Left renal cortex interstitium (tissue), 4 donors: Measurements from ENCODE around the gene PACC1. TPM values are rescaled to one million over a fixed set of nuclear protein-coding genes. Genes with fewer than 3 reads are reported as not detected.
"Not testable (repeated sequence)": the region's sequence is repeated elsewhere in the genome, so short reads cannot be mapped to it uniquely, and the experiment has no call there.

Experiments used
- DNase-seq, 4 donors: peaks; one replicate each; pipeline ENCODE4 v3.0.0-alpha.2; 2013; ENCODE audit warnings: low read depth in 4 of 4, low spot score in 2 of 4, missing footprints in 1 of 4
- polyA plus RNA-seq, 4 donors: library from polyadenylated mRNA; unstranded; fragments of 120-200 nt; gene quantifications; one replicate each; pipeline ENCODE4 v1.2.1, GENCODE V29; 2013; ENCODE audit not compliant: insufficient read length in 4 of 4

Gene PACC1
- polyA plus RNA-seq, 4 donors, result 11.5 to 15.9 (median 13.2) TPM

DNA sequence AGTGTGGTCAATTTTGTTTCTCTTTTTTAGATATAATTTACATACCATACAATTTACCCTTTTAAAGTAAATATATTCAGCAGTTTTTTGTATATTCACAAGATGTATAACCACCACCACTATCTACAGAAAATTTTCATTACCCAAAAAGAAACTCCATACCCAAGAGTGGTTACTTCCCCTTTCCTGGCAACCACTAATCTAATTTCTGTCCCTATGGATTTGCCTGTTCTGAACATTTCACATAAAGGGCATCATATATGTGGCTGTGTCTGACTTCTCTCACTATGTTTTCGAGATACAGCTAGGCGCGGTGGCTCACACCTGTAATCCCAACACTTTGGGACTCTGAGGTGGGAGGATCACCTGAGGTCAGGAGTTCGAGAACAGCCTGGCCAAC is 13.6 kb downstream of the PACC1 start:
- no peak for DNase-seq

DNA sequence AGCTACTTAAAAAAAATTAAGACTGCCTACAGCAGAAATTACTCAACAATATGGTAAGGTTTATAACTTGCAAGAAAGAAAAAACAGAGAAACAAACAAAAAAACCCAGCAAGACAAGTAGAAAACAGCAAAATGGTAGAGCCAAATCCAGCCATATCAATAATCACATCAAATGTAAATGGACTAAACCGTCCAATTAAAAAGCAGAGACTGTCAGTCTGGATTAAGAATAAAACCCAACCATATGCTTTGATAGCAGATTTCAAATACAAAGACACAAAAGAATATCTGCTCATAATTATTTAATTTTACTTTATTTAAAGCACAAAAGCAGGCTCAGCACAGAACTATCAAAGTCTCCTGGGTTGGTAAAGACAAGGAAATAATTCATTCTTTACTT is 17.5 kb downstream of the PACC1 start:
- DNase-seq, result no peak

DNA sequence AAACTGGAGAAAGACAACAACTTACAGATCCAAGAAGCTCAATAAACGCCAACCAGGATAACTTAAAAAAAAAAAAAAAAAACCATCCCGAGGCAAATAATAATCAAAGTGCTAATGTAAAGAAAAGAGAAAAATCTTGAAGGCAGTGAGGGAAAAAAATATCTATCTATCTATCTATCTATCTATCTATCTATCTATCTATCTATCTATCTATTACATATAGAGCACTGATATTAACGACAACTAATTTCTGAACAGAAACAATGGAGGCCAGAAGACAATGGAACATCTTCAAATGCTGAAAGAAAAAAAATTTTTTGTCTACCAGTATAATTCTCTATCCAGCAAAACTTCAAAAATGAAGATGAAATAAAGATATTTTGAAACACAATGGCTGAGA is 18.0 kb downstream of the PACC1 start:
- no peak for DNase-seq

DNA sequence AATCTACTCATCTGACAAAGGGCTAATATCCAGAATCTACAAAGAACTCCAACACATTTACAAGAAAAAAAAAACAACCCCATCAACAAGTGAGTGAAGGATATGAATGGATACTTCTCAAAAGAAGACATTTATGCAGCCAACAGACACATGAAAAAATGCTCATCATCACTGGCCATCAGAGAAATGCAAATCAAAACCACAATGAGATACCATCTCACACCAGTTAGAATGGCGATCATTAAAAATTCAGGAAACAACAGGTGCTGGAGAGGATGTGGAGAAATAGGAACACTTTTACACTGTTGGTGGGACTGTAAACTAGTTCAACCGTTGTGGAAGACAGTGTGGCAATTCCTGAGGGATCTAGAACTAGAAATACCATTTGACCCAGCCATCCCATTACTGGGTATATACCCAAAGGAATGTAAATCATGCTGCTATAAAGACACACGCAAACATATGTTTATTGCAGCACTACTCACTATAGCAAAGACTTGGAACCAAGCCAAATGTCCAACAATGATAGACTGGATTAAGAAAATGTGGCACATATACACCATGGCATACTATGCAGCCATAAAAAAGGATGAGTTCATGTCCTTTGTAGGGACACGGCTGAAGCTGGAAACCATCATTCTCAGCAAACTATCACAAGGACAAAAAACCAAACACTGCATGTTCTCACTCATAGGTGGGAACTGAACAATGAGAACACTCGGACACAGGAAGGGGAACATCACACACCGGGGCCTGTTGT is 18.8 kb downstream of the PACC1 start:
- not testable (repeated sequence) for DNase-seq

DNA sequence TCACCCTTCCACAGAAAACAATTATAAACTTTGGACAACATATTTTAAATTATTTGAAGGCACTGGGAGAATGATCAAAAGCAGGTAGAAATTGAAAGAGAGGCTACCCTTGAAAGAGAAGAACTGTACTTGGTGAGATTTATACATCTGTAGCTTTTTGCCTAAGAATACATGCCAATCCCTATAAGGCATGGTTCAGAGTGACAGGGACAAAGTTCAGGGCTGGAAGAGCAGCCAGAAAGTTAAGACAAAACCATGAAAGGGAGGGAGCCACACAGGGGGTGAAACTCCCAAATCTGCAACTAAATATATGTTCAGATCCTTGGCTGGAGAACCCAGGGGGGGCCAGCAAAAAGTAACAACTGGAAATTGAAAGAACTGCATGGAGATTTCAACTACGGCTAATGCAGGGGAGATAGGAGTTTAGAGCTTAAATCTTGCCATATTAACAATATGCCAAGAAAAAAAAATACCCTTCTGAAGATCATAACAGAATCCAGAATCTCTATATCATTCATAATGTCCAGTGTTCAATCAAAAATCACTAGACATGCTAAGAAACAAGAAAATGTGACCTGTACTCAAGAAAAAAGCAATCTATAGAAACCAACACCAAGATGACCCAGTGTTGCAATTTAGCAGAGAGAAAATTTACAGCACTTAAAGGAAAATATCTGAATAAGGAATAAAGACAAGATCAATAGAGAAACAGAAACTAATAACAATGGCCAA is 25.5 kb downstream of the PACC1 start:
- DNase-seq, result no peak

DNA sequence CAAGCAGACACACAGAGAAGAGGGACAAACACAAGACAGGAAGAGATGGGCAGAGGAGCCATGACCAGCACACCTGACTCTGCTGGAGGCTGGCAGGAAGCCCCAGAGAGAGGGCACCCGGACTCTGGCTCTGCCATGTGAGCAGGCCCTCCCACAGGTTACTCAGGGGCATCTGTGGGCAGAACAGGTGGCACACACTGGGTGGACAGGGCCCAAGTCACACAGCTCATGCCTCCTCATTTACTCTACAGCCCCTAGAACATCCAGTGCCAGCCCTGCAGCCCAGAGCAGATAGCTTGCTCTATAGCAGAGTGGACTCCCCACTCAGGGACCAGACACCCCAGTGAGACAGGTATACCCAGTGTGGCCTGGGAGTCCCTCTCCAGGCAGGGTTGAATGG is 28.7 kb downstream of the PACC1 start:
- no peak for DNase-seq

DNA sequence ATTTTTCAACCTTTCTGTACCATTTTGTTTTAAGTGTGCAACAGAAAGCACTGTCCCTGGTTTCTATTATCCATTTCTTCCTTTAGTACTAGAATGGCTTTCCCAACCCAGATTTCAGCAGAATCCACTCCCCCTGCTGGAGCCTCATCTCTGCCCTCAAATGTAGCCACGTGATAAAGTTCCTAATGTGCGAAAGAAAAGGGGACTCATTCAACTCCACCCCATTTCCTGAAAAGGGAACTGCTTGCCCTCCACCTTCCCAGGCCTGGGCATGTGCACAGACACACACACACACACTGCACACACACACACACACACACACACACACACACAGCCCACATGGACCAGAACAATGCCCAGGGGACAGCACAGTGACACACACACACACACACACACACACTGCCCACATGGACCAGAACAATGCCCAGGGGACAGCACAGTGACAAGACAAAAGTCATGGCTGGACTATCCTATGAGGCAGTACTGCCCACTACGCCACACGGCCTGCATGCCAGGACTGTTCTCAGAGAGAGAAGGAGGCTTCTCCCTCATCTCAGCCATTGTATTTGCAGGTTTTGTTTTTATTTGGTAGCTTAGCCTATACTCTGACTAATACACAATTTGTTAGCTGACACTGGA is 33.2 kb downstream of the PACC1 start:
- no peak for DNase-seq

DNA sequence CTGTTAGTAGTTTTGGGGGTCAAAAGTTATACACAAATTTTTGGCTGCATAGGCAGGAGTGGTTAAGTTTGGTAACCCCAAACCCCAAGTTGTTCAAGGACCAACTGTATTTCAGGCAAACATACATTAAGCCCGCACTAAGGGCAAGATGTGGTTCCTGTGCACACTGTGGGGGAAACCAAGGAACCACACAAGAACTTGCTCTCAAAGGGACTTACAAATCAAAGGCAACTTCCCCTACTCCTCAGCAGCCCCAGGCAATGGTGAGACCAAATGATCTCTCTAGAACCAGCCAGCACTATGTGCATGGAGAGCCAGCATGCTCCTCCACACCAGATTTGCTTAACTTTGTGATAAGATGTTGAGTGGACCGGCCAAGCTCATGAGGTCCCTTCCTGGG is 35.3 kb downstream of the PACC1 start:
- no peak for DNase-seq

DNA sequence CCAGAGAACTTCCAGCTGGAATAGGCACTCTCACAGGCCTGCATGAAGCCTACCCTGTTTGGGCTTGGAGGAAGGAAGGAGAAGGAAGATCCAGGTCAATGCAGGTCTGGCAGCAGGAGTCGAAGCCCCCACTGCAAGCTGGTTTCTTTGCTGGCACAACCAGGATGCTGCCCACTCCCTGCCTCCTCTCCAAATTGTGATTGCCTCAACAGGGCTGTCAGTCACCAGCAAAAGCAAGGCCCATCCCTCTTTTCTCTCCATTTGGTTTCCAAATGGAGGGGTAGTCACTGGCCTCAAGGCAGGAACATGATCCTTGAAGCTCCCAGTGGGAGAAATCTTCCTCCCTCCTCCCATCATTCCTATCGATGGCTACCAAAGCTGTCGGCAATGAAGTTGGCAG is 37.0 kb downstream of the PACC1 start:
- DNase-seq, result no peak

DNA sequence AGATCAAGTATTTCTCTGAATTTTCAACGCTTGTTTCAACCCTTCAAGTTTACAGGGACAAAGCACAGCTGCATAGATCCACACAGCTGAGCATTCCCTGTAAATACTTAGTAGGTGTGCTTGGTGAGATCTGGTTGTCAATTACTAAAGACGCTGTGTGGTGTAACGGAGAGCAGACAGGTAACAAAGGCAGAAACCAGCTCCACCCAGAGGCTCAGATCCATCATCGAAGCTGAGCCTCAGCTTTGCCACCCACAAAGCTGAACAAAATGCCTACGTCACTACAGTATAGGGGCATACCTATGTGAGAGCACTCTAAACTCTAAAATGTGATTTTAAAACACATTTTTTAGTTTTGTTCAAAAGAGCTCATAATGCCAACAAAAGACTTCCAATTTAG is 38.7 kb downstream of the PACC1 start:
- no peak for DNase-seq

DNA sequence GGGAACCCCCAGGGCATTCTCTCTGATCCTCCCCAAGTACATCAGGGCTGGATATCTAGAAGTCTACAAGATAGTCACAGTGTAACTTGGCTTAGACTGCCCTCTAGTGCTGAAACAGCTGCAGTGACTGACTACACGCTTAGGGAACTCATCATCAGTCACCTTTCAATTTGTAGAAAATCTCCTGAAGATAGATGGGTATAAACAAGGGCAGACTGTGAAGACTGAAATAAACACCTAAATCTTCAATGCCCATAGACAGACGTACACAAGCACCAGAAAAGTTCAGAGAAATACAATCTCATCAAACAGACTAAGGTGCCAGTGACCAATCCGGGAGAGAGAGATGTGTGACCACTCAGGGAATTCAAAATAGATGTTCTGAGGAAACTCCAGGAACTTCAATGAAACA is 46.6 kb downstream of the PACC1 start:
- DNase-seq, result peak in 1 of 4 donors; percentile 19

DNA sequence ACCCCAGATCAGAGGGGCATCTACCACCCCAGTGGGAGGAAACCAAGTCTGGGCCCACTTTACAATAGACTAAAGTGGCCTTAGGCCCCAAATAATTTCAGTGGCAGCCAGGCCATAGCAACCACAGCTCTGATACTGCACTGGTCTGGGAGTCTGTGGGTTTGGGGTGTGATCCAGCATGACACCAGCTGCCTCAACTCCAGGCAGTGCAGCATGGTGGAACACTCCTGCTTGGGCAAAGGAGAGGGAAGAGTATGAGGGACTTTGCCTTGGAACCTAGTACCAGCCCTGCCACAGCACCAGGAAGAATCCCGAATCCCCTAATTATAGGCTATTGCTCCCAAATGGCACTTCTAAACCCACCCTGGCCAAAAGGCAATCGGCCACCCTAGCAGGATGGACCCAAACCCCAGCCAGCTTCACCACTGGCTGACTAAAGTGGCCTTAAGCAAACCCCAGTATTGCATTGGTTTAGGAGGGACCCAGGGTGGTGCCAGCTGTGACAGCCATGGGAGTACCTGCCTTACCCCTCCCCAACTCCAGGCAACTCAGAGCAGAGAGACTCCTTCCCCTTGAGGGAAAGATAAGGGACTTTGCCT is 47.1 kb downstream of the PACC1 start:
- DNase-seq, result no peak

DNA sequence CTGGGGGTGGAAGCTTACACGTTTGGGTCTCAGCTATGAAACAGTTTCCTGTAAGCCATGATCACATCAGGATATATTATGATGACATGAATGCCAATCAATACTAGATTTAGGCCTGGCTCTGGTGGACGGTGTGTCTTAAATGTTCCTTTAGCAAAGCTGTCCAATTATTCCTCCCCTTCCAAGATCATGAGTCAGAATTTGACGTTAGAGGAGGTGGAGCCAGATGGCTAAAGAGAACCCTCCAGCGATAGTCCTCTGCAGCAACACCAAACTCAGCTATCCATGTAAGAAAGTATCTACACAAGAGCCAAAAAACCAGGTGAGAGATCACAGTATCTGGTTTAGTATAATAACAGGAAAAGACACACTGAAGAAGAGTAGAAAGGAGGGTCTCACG is 47.8 kb downstream of the PACC1 start:
- no peak for DNase-seq

DNA sequence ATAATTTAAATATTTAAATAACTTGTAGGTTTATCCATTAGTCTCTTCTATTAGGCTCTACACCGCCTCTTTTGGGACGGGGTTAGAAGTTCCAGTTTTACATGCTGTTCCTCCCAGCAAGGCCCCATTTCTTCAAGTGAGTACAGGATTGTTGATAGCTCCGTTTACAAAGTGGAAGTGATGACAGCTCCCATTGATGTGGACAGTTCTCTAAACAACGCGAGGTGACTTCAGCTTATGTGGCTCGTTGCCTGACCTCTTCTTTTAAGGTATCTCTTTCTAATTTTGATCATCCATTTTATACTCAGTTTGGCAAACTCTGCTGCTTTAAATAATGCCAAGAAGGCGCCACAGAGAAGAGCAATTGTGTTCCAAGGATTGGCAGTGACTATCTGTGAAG is 49.7 kb downstream of the PACC1 start:
- DNase-seq, result no peak

DNA sequence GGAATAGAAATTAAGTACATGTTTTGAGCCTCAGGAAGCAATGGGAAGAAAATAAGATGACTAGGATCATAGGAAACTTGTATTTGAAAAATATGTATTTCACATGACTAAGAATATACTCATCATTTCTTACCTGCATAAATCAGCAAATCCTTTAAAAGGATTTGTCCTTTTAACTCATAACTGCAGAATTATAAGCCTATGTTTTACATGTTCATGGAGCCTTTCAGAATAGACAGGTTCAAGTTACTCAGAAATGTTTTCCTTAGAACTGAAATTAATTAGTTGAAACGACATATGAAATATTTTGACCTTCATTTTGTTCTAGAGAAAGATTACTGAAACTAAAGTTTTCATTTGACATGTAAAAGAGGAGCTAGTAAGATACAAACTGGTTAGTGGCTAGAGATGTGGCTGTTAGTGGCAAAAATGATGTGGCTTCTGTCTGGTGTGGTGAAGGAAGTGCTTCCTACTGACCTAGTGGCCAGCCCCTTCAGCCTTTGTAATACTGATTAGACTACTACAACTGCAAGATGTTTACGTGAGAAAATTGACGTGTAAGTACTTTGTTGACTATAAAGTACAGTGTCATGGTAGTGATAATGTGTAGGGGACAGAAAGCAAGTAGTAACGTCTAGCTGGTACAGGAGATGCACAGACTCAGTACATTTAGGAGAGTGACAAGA is 54.7 kb downstream of the PACC1 start:
- DNase-seq, result no peak

DNA sequence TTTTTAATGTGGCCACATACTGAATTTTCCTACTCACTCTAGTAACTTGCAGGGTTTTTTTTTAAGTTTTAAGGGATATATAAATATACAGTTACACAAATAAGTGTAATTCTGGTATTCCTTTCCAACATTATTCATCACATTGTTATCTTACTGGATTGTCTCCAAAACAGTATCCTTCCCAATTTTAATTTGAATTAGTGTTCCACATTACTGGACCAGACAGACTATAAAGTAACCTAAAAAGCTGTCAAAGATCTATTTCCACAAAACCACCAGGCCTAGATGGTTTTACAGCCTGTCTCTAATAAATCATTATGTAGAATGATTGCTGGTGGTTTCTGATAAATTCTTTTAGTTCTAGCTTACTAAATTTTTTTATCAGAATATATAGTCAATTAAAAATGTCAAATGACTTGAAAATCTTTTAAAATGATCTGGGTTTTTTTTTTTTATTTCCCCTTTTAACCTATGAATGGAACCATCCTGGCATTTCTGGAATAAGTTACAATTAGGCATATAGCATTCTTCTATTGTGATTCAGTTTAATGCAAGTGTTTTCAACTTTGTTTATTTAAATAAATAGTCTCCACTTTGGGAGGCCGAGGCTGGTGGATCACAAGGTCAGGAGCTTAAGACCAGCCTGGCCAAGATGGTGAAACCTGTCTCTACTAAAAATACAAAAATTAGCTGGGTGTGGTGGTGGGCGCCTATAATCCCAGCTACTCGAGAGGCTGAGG is 59.3 kb downstream of the PACC1 start:
- no peak for DNase-seq

DNA sequence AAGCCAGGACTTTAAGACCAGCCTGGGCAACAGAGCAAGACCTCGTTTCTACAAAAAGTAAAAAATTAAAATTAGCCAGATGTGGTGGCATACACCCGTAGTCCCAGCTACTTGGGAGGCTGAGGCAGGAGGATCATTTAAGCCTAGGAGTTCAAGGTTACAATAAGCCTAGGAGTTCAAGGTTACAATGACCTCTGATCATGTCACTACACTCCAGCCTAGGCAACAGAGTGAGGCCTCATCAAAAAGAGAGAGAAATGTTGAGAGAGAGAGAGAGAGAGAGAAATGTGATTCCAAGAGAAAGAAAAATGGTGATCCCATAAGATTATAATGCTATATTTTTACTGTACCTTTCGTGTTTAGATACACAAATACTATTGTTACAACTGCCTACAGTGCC is 60.2 kb downstream of the PACC1 start:
- no peak for DNase-seq

DNA sequence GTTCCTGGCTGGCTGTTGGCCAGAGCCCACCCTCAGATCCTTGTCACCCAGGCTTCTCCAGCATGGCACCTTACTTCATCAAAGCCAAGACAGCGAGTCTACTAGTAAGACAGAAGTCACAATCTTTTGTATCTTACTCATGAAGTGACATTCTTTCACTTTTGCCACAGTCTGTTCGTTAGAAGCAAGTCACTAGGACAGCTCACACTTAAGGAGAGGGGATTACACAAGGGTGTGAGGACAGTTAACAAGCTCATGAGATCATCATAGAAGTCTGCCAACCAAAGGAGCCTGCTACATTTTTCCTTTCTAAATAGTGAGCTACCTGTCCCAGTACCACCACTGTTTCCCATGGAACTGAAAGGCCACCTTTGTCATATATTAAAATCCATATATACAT is 61.5 kb downstream of the PACC1 start:
- no peak for DNase-seq

DNA sequence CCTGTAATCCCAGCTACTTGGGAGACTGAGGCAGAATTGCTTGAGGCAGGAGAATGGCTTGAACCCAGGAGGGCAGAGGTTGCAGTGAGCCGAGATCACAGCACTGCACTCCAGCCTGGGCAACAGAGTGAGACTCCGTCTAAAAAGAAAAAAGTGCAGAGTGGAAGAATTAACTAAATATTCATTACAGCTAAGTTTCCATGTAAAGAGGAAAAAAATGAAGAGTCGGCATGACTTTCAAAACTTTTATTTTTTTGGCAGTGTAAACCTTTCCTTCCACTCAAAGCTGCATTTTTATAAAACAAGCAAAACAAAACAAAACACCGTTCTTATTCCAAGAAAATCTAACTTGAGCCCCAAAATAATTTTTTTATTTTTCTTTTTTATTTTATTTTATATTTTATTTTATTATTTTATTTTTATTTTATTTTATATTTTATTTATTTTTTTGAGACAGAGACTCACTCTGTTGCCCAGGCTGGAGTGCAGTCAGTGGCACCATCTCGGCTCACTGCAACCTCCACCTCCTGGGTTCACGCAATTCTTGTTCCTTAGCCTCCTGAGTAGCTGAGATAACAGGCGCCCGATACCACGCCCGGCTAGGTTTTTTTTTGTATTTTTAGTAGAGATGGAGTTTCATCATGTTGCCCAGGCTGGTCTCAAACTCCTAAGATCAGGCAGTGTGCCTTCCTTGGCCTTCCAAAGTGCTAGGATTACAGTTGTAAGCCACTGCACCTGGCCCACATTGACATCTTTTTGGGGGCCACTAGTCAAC is 62.9 kb downstream of the PACC1 start:
- DNase-seq, result no peak
